SU-DHL-6 (cell line): ENCODE results near the gene TTI1.

Experiments
- H2AFZ ChIP-seq: fragments of 200-600 bp; sonication (generic); 2 replicates; pipeline ENCODE4 v1.6.1; 2014; ENCODE audit warnings: low read depth, mild to moderate bottlenecking, moderate library complexity, mixed read lengths, antibody characterized with exemption, low read length; ENCODE audit not compliant: severe bottlenecking
- H3F3A ChIP-seq: fragments of 200-600 bp; shearing (Covaris generic); 2 replicates; pipeline ENCODE4 v1.6.0; 2016; ENCODE audit warnings: antibody characterized with exemption, mild to moderate bottlenecking; ENCODE audit not compliant: insufficient read depth
- H3K27ac ChIP-seq: fragments of 200-600 bp; sonication (generic); 2 replicates; pipeline ENCODE4 v1.5.1; 2016; ENCODE audit warnings: low read depth, mild to moderate bottlenecking, low read length, moderate library complexity, mixed read lengths
- H3K27me3 ChIP-seq: fragments of 200-600 bp; sonication (generic), shearing (Covaris generic); 2 replicates; pipeline ENCODE4 v1.6.0; 2014; ENCODE audit warnings: mild to moderate bottlenecking, low read length
- H3K36me3 ChIP-seq: fragments of 200-600 bp; sonication (generic); 2 replicates; pipeline ENCODE4 v1.6.1; 2014; ENCODE audit warnings: mild to moderate bottlenecking, low read length, mixed read lengths
- H3K4me2 ChIP-seq: fragments of 300-600, 200-600 bp; shearing (Covaris generic), sonication (generic); 2 replicates; pipeline ENCODE4 v1.6.0; 2014; ENCODE audit warnings: low read length, low read depth, mild to moderate bottlenecking; ENCODE audit not compliant: poor library complexity, severe bottlenecking
- H3K4me3 ChIP-seq: fragments of 200-600 bp; sonication (generic); 2 replicates; pipeline ENCODE4 v1.5.1; 2014; ENCODE audit warnings: antibody characterized with exemption, low read length, mild to moderate bottlenecking, mixed read lengths; ENCODE audit not compliant: insufficient read depth, poor library complexity, severe bottlenecking
- H3K79me2 ChIP-seq: fragments of 200-600 bp; sonication (generic); 2 replicates; pipeline ENCODE4 v1.6.1; 2014; ENCODE audit warnings: mild to moderate bottlenecking, low read length, moderate library complexity; ENCODE audit not compliant: insufficient read depth
- H3K9ac ChIP-seq: fragments of 200-600 bp; sonication (generic); 2 replicates; pipeline ENCODE4 v1.7.0; 2014; ENCODE audit warnings: mild to moderate bottlenecking, low read length
- H3K9me2 ChIP-seq: fragments of 200-600 bp; sonication (generic); replicated peaks from 2 replicates; pipeline ENCODE4 v1.6.1; 2014; ENCODE audit warnings: low read length; ENCODE audit not compliant: insufficient read depth
- H3K9me3 ChIP-seq: fragments of 200-600 bp; sonication (generic); 2 replicates; pipeline ENCODE4 v1.6.1; 2014; ENCODE audit warnings: low read length, mixed read lengths; ENCODE audit not compliant: insufficient read depth
- H4K20me1 ChIP-seq: fragments of 200-600 bp; sonication (generic); 2 replicates; pipeline ENCODE4 v1.6.1; 2014; ENCODE audit warnings: low read depth, mild to moderate bottlenecking, antibody characterized with exemption, low read length, moderate library complexity, mixed read lengths
- CTCF ChIP-seq: fragments of 200-600 bp; sonication (generic); IDR thresholded peaks from one replicate; pipeline ENCODE4 v1.5.1; 2017; ENCODE audit warnings: antibody characterized with exemption, mild to moderate bottlenecking, low read length, moderate library complexity; ENCODE audit not compliant: insufficient read depth, poor library complexity, severe bottlenecking
- EZH2phosphoT487 ChIP-seq: fragments of 200-600 bp; sonication (generic), shearing (Covaris generic); conservative IDR thresholded peaks from 2 replicates; pipeline ENCODE4 v1.6.1; 2018; ENCODE audit warnings: mild to moderate bottlenecking, antibody characterized with exemption, low read length, moderate library complexity, mixed read lengths

The TTI1 gene

GRCh38 chr20:37954190-37954589 is 79.1 kb downstream of the TTI1 start:
- Histone ChIP-seq H3K9ac (no peak overlapping the region), H2AFZ (no peak overlapping the region), H3K27me3 (no peaks in the 10 kb centered on the region), H3K79me2 (no peaks in the 10 kb centered on the region), H3K27ac (no peak overlapping the region), H3F3A (no peaks in the 10 kb centered on the region), H4K20me1 (no peaks in the 10 kb centered on the region), H3K36me3 (no peaks in the 10 kb centered on the region), H3K4me2 (no peak overlapping the region), H3K4me3 (no peak overlapping the region), H3K9me2 (no peaks in the 10 kb centered on the region), H3K9me3 (no peaks in the 10 kb centered on the region)
- no peak for TF ChIP-seq EZH2phosphoT487

GRCh38 chr20:37948956-37949355 is 84.3 kb downstream of the TTI1 start:
- Histone ChIP-seq H3K4me2 (no peak overlapping the region), H3K9ac (no peak overlapping the region), H4K20me1 (no peaks in the 10 kb centered on the region), H3K79me2 (no peaks in the 10 kb centered on the region), H3K27me3 (no peaks in the 10 kb centered on the region), H3K4me3 (no peak overlapping the region), H3F3A (no peaks in the 10 kb centered on the region), H3K27ac (no peak overlapping the region), H3K9me2 (no peaks in the 10 kb centered on the region), H3K9me3 (no peaks in the 10 kb centered on the region), H2AFZ (no peak overlapping the region), H3K36me3 (no peaks in the 10 kb centered on the region)
- TF ChIP-seq CTCF: no peak
- no peak for TF ChIP-seq EZH2phosphoT487

- H2AFZ ChIP-seq: no peak overlapping the region
Measured at GRCh38 chr20:37947943-37948342, 85.3 kb downstream of the TTI1 start.

GRCh38 chr20:37946946-37947345 is 86.3 kb downstream of the TTI1 start:
- Histone ChIP-seq H4K20me1 (no peaks in the 10 kb centered on the region), H3K27ac (no peak overlapping the region), H3K9ac (no peak overlapping the region)

More at GRCh38 chr20:37947943-37948342, 85.3 kb downstream of the TTI1 start:
- no peaks in the 10 kb centered on the region for H4K20me1 ChIP-seq
- H3K4me3 ChIP-seq: no peak overlapping the region
- no peak overlapping the region for H3K4me2 ChIP-seq
- H3F3A ChIP-seq: no peaks in the 10 kb centered on the region
- no peaks in the 10 kb centered on the region for H3K9me2 ChIP-seq
- TF ChIP-seq EZH2phosphoT487 (no peak), CTCF (no peak)
- no peaks in the 10 kb centered on the region for H3K9me3 ChIP-seq
- H3K27me3 ChIP-seq: no peaks in the 10 kb centered on the region
- no peaks in the 10 kb centered on the region for H3K79me2 ChIP-seq
- H3K9ac ChIP-seq: no peak overlapping the region
- no peaks in the 10 kb centered on the region for H3K36me3 ChIP-seq
- H3K27ac ChIP-seq: no peak overlapping the region

More at GRCh38 chr20:37946946-37947345, 86.3 kb downstream of the TTI1 start:
- Histone ChIP-seq H3K9me3 (no peaks in the 10 kb centered on the region), H3K27me3 (no peaks in the 10 kb centered on the region), H3K4me3 (no peak overlapping the region), H3K36me3 (no peaks in the 10 kb centered on the region), H3K4me2 (no peak overlapping the region), H3F3A (no peaks in the 10 kb centered on the region), H2AFZ (no peak overlapping the region), H3K79me2 (no peaks in the 10 kb centered on the region), H3K9me2 (no peaks in the 10 kb centered on the region)
- no peak for TF ChIP-seq CTCF
- no peak for TF ChIP-seq EZH2phosphoT487
